Stimulated activated CD8-positive, alpha-beta memory T cell treated with anti-CD3 and anti-CD28 coated beads, Interleukin-7, amount 100 ng/mL, for 1 hour (primary cell): ENCODE data around the gene WDR48.

Source experiments
- DNase-seq, 2 donors: peaks; one replicate each; pipeline ENCODE4 v3.0.0-alpha.2; 2020; ENCODE audit warnings: low read depth in 2 of 2

The WDR48 gene

DNA sequence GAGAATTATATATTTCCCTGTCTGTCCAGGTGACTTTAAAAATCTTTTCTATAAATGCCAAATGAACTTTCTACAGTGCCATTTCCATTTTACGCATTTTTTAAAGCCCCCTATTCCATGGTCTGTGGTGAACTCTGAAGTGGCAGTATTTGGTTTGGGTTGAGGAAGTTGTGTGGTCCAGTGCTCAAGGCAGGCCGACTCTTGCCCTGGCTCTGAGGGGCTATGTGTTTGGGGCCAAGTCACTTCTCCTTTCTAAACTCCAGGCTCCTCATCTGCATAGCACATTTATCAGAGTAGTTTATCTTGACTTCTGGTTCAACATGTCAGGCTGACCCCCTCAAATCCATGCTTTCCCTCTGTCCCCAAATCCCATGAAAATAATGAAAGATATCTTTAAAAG, 69.8 kb downstream of the WDR48 start:
- DNase-seq: no peak

DNA sequence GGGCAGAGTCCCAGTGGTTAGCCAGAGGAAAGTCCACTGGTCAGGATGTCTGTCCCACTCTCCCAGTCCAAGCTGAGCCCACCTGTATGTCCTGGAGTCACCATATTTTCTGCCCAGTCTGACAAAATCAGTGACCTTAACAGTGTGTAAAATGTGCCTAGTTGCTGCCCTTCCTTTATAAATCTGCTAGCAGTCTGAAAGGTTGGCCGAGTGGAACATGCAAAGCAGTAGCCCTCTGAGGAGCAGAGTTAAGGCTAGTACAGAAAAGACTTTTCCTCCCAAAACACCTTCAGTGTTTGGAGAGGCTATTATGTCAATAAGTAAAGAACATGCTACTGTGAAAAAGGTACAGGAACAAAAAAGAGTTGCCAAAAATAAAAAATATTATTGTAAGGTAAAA, 71.0 kb downstream of the WDR48 start:
- no peak for DNase-seq

DNA sequence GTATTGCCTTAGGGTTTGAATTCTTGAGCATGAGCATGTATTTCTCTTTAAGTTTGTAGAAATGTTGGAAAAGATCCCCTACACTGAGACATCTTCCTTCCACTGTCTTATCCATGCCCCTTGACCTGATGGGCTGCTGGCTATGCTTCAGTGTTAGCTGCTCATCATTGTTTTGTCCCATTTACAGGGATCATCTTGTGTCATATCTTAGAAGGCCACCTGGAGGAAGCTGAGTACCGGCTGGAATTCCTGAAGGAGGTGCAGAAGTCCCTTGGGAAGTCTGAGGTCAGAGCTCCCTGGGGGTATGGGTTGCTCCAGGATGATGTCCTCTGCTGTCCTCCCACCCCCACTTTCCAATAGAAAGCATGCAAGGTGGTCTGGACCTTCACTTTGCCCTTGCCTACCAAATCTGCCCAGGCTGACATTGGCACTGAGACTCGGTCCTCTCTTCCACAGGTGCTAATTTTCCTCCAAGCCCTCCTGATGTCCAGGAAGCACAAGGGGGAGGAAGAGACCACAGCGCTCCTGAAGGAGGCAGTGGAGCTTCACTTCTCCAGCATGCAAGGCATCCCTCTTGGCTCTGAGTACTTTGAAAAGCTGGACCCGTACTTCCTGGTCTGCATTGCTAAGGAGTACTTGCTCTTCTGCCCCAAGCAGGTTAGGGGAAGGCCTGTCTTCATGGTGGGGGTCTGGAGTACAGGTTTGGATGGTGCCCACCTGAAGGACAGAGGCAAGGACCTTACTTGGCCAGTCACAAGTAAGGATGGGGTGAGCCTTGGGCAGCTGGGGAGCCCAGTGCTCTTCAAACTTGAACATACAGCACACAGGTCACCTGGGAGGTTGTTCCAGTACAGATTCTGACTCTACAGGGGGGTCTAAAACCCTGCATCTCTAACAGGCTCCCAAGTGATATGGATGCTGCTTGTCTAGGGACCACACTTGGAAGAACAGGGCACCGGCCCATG, 73.3 kb downstream of the WDR48 start:
- no peak for DNase-seq

DNA sequence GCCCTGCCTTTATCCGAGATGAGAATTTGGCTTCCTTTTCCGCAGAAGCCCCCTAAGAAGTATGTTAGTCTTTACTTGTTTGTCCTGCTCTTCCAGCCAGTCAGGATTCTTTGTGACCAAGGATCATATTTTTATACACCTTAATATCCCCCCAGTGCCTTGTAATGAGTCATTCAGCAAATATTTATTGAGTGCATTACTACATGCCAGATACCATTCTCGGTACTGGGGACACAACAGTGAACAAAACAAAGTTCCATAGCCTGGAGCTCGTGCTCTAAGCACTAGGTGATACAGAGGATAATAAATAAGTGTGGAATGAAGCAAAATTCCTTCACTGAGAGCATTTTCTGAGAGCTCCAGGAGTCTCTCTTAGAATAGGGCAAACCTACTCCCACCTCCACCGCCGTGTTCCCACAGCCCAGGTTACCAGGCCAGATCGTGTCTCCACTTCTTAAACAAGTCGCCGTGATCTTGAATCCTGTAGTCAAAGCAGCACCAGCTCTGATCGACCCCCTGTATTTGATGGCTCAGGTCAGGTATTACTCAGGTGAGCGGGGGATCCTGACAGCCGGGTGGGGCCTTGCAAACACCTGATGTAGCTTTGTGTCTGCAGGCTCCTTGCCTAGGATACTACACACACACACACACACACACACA, 74.2 kb downstream of the WDR48 start:
- DNase-seq: no peak

DNA sequence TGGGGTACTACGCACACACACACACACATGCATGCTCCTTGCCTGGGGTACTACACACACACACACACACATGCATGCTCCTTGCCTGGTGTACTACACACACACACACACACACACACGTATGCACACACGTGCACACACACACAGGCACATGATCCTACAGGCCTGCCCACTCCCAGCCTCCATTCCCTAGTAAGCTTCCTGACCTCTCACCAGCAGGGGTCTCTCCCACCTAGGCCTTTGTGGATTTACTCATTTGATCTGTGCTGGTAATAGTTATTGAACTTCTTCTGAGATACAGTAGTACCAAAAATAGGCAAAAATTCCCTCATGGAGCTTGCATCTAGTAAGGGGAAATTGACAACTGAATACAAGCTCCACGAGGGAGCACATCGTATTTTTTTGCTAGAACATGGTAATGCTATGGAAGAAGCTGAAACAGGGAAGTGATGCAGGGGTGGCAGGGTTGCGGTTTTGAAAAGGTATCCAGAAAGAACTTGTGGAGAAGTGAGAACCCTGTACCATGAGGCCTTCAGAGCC, 74.8 kb downstream of the WDR48 start:
- no peak for DNase-seq

DNA sequence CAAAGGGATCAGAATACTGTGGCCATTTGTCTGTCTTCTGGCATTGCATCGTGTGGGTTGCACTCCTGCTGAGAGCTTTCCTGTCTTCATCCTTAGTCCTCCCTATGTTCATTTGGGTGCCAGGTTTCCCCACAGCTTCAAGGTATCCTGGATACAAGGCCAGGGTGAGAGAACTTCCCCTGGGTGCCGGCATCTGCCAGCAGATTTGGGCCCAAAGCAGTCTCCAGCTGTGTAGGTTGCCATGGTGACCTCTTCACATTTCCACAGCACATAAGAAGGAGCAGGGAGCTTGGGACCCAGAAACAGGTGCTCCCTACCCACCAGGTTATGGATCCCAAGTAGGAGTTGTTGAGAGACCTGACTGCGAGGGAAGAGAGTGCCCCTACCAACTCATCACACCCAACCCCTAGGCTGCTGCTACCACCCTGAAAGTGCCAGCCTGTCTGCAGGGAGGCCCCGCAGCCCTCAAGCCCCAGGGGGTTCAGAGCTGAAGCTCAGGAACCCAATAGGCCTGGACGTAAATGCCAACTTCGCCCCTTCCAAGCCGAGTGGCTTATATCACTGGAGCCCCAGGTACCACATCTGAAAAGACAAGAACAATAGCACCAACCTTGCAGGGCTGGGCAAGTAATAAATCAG, 75.6 kb downstream of the WDR48 start:
- no peak for DNase-seq

DNA sequence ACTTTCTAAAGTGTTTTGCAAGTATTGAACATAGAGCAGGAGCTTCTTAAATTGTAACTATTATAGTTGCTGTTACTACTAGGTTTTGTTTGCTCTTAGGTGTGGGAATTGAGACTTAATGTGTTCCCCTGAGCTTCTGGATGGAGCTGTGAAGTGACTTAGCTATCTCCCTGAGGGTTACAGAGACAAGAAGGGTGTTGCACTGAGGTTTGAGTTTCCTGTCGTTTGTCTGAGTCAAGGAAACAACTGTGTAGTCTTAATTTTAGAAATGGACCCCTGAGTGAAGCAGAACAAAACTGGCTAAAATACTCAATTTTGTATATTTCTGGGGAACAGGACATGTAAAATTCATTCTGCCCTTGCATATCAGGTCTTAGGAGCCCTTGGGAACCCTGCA, 76.1 kb downstream of the WDR48 start:
- DNase-seq: no peak

DNA sequence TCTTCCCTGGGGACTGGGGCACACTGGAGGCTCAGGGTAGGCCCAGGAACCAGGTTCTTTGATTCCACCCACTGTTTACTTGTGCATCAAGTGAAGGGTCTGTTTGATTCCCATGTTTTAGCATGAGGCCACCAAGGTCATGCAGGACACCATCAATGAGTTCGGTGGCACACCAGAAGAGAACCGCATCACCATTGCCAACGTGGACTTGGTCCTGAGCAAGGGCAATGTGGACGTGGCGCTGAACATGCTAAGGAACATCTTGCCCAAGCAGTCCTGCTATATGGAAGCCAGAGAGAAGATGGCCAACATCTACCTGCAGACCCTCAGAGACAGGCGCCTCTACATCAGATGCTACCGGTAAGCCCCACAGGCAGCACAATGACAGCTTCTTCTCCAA, 77.1 kb downstream of the WDR48 start:
- no peak for DNase-seq

DNA sequence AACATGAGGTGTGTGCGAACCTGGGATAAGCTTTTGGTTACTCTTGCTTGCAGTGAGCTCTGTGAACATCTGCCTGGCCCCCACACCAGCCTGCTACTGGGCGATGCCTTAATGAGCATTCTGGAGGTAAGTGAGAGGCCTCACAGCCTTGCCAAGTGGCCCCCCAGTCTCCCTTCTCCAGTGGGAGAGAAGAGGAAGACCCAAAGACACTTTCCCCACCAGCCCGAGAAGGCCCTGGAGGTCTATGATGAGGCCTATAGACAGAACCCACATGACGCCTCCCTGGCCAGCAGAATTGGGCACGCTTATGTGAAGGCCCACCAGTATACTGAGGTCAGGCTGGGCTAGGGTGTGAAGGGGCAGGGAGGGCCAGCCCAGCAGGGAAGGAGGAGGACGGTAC, 78.2 kb downstream of the WDR48 start:
- no peak for DNase-seq

DNA sequence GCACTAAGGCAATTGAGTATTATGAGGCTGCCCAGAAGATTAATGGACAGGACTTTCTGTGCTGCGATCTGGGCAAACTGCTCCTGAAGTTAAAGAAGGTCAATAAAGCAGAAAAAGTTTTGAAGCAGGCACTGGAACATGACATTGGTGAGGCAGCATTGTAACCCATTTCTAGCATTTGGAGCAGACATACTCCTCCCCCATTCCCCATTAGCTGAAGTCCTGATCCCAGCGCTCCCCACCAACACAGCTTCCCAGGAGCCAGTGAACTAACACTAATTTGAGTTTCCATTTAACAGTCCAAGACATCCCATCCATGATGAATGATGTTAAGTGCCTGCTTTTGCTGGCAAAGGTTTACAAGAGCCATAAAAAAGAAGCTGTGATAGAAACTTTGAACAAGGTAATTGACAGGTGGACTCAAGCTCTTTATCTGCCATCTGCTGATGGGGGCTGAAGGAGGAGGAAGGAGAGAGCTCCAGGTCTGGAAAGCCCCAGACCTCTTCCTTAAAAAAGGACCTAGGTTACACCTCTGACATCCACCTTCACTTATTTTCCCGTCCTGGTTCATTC, 79.0 kb downstream of the WDR48 start:
- DNase-seq: no peak

DNA sequence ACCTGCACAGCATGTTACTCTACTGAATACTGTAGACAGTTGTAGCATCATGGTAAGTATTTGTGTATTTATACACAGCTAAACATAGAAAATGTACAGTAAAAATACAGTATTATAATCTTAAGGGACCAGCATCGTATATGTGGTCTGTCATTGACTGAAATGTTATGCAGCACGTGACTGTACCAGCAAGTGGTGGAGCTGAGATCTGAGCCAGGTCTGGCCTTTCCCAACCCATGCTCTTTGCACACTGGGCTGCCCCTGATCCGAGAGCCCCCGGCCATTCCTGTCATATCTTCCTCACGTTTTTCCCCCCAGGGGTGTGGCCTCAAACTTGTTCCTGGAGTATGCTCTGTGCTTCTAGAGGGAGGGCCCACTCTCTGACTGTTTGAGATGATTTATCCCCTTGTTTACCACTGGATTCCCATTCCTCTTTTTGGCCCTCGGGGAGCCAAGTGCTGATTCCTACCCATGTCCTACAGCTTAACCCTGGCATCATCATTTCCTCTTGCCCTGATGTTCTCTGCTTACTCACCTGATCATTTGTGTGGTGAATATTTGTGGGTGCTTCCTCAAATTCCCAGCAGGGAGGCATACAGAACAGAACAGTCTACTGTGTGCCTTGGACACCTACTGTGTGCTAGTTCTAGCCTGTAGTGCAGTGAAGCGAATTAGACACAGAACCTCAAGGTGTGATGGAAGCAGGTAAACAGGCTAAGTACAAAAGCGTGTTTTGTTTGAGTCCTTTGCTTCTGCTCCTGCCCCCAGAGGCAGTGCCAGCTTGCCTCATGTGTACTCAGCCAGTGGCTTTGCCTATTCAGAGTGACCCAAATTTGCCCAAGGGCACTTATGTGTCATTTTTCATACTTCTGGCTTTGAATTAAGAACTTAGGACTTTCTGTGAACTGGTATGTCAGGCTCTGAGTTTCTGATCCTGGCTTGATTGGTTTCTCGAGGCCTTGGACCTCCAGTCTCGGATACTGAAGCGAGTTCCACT, 80.6 kb downstream of the WDR48 start:
- no peak for DNase-seq

DNA sequence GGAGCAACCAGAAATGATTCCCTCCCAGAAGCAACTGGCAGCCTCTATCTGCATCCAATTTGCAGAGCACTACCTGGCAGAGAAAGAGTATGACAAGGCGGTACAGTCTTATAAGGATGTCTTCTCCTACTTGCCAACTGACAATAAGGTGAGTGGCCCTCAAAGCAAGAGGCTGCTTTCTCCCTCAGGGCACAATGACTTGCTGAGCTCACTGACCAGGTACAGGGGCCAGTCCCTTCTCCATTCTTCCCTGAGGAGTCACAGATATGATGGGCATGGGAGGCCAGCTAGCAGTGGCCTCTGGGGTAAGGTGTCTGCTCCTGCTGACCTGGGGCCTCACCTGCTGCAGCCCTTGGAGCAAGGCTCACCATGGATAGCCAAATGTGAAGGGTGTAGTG, 81.3 kb downstream of the WDR48 start:
- DNase-seq: no peak

DNA sequence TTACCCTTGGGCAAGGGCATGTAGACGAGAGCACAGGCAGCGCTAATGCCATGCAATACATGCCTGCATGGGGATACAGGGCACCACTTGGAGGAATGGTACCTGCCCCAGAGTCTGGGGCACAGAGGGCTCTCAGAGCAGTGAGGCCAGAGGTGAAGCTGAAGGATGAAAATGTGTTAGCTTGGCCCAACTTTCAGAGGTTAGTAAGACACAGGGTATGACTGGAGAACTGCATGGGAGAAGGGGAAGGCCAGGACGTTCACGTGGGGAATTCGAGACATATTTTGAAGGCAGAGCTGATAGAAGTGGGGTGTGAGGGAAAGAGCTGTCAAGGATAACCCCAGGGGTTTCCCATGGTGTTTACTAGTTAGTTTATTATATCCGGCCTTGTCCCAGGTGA, 82.0 kb downstream of the WDR48 start:
- DNase-seq: no peak

DNA sequence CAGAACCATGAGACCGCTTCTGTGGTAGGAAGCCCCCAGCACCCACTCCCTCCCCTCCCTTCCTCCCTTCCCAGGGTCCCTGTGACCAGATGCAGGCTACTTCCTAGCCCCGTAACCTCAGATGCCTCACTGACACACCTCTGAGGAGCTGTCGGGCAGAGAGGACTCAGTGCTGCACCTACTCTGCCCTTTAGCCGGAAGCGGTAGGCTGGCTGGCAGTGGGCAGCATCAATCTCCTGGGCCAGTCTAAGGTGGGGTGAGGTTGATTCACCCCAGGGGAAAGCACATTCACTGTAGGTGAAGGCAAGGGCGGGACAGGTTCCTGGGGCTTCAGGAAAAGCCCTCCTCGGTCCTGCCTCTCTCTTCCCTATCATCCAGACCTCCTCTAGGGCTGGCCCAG, 82.5 kb downstream of the WDR48 start:
- no peak for DNase-seq

DNA sequence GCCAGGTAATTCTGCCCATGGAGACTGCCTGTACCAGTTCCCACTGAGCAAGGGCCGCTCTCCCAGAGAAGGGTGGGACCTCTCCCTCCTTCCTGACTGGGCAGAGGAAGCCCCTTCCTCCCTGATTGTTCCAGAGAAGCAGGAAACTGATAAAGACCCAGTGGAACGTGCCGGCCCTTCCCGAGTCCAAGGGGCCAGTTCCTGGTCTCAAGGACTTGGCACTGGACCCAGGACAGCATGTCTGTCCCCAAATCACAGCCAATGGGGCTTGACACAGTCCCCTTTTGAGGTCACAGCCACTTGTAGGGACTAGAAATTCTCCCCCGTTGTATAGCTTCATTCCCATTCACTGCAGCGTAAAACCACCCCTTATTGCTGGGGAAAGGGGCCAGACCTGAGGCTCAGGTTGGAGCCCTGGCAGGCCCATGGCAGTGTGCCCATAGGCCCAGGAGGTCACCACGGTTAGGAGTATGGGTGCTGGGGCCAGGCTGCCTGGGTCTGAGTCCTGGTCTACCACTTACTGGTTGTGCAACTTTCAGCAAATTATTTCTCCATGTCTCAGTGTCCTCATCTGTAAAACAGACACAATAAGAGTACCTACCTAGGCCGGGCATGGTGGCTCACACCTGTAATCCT, 83.5 kb downstream of the WDR48 start:
- DNase-seq: no peak

DNA sequence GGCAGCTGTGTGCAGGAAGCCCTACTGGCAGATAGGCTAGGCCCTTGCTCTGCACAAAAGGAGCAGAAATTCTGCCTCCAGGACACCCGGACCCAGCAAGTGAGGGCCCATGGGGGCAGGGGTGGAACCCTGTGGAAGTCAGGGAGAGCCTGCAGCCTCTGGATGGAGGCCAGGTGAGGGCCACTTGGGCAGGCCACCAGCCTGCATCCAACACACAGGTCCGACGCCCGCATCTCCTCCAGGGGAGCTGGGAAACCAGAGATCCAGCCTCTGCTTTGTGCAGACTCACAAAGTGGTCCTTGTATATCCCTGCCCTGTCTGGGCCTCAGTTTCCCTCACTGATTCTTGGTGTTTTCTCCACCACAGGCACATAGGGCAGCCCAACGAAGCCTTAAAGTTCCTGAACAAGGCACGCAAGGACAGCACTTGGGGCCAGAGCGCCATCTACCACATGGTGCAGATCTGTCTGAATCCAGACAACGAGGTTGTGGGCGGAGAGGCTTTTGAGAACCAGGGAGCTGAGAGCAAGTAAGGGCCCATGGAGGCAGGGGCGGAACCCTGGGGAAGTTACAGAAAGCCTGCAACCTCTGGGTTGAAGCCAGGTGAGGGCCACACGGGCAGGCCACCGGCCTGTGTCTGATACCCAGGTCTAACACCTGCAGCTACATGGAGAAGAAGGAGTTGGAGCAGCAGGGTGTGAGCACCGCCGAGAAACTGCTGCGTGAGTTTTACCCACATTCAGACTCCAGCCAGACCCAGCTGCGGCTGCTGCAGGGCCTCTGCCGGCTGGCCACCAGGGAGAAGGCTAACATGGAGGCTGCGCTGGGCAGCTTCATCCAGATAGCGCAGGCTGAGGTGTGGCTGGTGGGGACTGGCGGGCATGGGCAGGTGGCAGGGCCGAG, 85.0 kb downstream of the WDR48 start:
- no peak for DNase-seq

DNA sequence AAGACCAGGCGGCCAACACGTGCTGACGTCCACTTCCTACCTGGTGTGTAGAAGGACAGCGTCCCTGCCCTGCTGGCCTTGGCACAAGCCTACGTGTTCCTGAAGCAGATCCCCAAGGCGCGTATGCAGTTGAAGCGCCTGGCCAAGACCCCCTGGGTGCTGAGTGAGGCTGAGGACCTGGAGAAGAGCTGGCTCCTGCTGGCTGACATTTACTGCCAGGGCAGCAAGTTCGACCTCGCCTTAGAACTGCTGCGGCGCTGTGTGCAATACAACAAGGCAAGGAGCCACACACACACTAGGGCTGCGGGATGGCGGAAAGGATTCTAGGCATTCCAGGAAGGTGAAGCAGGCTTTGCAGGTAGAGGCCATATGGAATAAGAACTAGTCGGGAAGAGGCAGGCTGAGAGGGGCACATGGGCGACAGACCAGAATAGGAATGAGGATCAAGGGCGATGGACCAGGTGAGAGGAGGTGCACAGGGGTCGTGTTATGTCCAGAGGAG, 85.7 kb downstream of the WDR48 start:
- DNase-seq: no peak

DNA sequence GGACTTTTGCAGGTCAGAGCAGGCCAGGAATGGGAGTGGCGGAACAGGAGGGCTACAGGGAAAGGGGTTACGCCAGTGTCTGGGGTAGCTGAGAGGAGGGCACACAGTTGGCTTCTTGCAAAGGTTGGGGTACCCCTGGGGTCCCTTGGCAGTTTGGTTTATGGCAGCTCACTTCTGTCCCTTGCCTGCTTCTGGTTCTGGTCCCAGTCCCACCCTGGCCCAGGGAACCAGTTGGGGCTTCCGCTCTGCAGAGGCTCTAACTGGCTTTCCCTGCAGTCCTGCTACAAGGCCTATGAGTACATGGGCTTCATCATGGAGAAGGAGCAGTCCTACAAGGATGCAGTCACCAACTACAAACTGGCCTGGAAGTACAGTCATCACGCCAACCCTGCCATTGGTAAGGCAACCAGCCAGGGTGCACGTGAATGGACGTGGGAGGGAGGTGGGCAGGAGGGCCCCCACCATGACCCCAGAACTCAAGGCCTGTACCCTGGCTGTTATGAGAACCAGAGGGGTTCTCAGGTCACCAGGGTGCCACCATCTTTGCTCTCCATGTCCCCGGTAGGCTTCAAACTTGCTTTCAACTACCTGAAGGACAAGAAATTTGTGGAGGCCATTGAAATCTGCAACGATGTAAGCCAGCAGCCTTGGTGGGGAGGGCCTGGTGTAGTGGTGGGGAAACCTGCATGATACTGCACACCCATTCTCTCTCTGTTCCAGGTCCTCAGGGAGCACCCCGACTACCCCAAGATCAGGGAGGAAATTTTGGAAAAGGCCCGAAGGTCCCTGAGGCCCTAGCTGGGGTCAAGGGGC, 86.4 kb downstream of the WDR48 start:
- DNase-seq: no peak
